GM19395 (cell line): Measurements from ENCODE around the gene TRPC4AP.
"Not testable (repeated sequence)": the region's sequence is repeated elsewhere in the genome, so short reads cannot be mapped to it uniquely, and the experiment has no call there.

Experiments used
- ATAC-seq: cut with Tn5 transposase; IDR thresholded peaks from one replicate; pipeline ENCODE4 v1.9.1; 2021; ENCODE audit warnings: mild to moderate bottlenecking, moderate library complexity; ENCODE audit not compliant: unreplicated experiment

Gene TRPC4AP

GRCh38 chr20:35092524-35093266, at the start of gene TRPC4AP:
TRPC4AP (minus strand) TSS chr20:35092807; CDS start chr20:35092781, 26 bp downstream.
- peak; percentile 90 for ATAC-seq

GRCh38 chr20:35135867-35136586, 43.4 kb upstream of the TRPC4AP start:
- ATAC-seq = no peak

DNA sequence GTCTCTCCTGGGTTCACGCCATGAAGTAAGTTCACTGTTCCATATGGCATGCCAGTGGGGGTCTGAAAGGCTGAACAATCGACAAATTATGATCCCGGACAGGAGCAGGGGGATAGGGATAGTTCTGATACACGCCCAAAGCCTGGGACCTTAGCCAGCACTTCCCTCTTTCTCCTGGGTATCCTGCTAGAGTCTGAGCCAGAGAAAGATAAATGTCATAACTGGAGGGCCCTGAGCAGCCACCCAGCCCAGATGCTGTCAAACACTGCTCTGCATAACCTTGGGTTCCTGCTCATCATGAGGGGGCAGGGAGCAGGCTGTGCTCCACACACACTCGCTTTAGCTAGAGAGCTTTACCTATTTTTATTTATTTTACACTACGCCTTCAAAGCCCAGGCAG, 42.3 kb upstream of the TRPC4AP start:
- ATAC-seq = no peak

- no peak for ATAC-seq
Measured at GRCh38 chr20:35134472-35134871, 41.9 kb upstream of the TRPC4AP start.

DNA sequence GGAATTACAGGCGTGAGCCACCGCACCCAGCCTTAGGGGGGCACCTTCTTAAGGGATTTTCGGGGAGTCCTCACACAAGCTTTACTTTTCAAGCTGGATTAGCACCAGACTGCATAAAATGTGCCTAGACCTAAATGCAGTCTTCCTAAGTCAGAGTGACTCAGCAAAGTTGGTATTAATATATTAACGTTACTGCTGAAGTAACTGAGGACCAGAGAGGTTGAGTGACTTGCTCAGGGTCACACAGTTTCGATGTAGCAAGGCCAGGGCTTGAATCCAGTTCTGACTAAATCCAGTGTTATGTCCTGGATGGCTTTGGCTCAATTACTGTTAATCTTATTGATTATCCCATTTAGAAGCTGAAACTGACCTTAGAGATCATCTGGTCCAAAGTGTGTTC, 41.1 kb upstream of the TRPC4AP start:
- no peak for ATAC-seq

GRCh38 chr20:35133031-35133430, 40.4 kb upstream of the TRPC4AP start:
- ATAC-seq = no peak

DNA sequence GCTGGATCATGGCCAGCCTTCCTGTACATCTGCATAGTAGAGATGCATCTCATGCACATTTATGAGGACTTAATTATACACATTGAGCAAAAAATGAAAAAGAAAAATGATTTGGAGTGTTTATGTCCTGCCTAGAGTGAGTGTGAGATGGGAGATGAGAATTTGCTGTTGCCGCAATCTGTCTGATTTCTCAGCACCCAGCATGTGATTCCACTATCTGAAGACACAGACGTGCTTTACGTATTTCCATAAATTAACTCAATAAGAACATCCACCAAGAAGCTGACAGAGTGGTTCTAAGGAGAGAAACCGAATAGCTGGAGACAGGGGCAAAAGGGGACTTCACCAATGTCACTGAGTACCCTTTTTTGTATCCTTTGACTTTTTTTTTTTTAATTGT, 39.3 kb upstream of the TRPC4AP start:
- ATAC-seq = no peak

DNA sequence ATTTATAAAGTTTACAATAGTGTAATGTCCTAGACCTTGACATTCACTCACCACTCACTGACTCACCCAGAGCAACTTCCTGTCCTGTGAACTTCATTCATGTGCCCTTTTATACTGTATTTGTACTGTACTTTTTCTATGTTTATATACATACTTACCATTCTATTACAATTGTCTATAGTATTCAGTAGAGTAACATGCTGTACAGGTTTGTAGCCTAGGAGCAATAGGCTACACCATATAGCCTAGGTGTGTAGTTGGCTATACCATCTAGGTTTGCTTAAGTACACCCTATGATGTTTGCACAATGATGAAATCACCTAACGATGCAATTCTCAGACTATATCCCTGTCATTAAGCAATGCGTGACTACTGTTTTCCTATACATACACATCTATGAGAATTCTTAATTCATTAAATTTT, 37.1 kb upstream of the TRPC4AP start:
- no peak for ATAC-seq

- ATAC-seq = no peak
Measured at GRCh38 chr20:35125753-35126152, 33.1 kb upstream of the TRPC4AP start.

DNA sequence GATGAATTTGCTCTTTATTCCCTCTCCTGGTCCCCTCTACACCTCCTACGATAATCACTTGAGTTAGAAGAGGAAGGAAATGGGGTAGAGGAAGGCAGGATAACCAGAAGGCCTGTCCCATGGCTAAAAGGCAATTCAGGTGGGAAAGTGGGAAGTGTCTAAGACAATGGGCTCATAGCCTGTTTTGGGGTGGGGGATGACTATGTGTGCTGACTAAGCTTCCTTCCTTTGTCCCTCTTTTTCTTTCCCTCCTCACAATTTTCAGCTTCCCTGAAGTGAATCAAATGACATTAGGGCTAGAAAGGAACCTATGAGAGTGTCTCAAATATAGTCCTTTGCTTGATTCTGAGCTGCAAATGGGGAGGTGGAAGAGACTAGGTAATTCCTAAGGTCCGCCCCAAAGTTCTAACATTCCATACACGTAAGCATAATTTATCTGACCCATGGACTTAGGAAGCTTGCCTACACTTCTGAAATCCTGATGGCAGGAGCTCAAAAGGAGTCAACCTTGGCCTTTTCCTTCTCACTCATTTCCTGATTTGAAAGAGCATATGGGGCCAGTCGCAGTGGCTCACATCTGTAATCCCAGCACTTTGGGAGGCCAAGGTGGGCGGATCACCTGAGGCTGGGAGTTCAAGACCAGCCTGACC, 30.3 kb upstream of the TRPC4AP start:
- ATAC-seq = no peak

DNA sequence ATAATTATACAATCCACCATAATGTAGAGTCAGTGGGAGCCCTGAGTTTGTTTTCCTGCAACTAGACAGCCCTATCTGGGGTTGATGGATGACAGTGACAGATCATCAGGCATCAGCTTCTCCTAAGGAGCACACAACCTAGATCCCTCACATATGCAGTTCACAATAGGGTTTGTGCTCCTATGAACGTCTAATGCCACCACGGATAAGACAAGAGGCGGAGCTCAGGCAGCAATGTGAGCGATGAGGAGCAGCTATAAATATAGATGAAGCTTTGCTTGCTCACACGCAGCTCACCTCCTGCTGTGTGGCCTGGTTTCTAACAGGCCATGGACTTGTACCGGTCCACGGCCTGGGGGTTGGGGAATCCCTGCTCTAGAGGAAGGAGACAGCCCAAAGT, 28.6 kb upstream of the TRPC4AP start:
- no peak for ATAC-seq

GRCh38 chr20:35120012-35120701, 27.6 kb upstream of the TRPC4AP start:
- no peak for ATAC-seq

- ATAC-seq = no peak
Measured at GRCh38 chr20:35117629-35118028, 25.0 kb upstream of the TRPC4AP start.

DNA sequence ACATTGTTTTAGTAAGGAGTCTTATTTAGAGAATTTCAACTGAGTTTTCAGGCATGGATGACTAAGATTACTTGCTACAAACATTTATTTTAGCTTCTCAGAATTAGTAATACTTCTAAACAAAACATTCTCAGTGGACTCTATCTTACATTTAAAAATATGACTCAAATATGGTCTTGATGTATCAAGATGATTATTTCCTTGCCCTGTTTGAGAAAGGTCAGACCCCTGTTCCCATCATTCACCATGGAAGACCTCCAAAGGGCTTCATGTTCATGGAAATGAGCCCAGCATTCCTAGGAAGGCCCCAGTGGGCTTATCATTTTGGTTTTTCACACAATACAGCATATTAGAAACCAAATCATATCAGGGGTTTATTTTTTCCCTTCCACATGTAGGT, 24.6 kb upstream of the TRPC4AP start:
- no peak for ATAC-seq

DNA sequence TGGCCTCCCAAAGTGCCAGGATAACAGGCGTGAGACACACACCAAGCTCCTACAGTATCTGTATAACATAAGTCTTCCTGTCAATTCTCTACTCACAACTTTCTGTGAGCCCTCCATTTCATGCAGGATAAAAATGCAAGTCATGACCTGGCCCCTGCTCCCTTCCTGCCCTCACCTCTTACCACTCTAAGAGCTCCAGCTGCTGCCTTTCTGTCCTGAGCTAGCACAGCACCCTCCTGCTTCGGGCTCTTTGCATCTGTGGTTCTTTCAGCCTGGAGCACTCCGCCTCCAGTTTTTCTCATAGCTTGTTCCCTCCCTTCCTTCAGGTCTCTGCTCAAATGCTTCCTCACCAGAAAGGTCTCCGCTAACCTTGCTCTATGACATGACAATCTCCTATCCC, 23.7 kb upstream of the TRPC4AP start:
- no peak for ATAC-seq

DNA sequence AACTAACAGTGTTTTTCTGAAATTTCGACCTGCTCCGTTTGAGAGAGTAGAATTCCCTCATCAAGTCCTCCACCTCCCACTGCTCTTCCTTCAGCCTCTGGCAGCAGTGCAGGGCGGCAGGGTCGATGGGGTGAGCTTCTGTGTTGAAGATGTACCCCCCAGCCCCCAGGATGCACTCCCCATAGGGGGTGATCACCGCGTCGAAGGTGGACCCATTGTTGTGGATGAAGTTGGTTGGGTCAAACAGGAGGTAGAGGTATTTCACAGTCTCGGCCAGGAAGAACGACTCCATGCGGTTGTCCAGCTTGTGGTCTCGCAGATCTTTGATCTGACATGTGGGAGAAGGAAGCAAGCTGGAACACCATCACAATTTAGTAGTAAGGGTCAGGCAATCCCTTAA, 23.0 kb upstream of the TRPC4AP start:
- no peak for ATAC-seq

DNA sequence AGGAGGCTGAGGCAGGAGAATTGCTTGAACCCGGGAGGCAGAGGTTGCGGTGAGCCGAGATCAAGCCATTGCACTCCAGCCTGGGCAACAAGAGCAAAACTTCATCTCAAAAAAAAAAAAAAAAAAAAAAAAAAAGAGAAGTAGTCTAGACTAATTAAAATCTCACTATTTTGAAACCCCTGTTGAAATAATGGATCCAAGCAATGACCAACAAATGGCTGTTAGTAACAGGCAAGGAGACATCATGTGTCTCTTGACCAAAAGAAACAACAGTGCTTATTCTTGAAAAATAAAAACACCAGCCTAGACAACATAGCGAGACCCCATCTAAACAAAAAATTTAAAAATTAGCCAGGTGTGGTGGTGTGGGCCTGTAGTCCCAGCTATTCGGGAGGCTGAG, 19.7 kb upstream of the TRPC4AP start:
- ATAC-seq = not testable (repeated sequence)

GRCh38 chr20:35111141-35111888, 18.7 kb upstream of the TRPC4AP start:
- ATAC-seq = no peak

- no peak for ATAC-seq
Measured at GRCh38 chr20:35108921-35109320, 16.3 kb upstream of the TRPC4AP start.

GRCh38 chr20:35106827-35107380, 14.3 kb upstream of the TRPC4AP start:
- no peak for ATAC-seq
